ENCODE measurements around the gene BMP10. TPM values are rescaled to one million over a fixed set of nuclear protein-coding genes. Genes with fewer than 3 reads are reported as not detected.
"Not testable (repeated sequence)": the region's sequence is repeated elsewhere in the genome, so short reads cannot be mapped to it uniquely, and the experiment has no call there.

BMP10 gene
- total and polyA plus RNA-seq, 4 donors = not detected

DNA sequence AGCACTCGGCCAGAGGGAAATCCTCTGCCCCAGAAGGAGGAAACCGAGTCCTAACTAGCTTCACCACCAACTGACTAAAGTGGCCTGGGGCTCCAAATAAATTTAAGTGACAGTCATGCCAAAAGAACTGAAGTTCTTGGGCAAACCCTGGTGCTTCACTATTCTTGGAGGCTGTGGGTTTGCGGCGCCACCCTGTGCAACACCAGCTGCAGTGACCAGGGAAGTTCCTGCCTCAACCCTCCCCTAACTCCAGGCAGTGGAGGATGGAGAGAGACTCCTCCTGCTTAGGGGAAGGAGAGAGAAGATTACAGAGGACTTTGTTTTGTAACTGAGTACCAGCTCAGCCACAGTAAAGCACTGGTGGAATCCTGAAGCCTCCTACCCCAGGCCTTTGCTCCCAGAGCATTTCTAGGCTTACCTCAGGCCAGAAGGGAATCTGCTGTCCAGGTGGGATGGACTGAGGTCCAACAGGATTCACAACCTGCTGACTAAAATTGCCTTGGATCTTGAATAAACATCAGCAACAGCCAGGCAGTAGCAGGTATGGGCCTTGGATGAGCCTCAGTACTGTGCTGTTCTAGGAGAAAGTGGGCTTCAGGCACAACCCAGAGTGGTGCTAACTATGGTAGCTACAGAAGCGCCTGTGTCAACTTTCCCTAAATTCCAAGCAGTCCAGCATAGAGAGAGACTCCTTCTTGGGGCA lies 29.4 kb upstream of the BMP10 start:
- DNase-seq (ENCODE audit: low read depth in 4 of 6, low spot score in 6 of 6) = no peak
- 93% methylated on average over 4 of the region's 5 CpGs for WGBS (ENCODE audit: insufficient coverage)
- H3K4me1 ChIP-seq (ENCODE audit: control insufficient read depth, insufficient read depth, low read length) = no peaks in the 10 kb centered on the region

DNA sequence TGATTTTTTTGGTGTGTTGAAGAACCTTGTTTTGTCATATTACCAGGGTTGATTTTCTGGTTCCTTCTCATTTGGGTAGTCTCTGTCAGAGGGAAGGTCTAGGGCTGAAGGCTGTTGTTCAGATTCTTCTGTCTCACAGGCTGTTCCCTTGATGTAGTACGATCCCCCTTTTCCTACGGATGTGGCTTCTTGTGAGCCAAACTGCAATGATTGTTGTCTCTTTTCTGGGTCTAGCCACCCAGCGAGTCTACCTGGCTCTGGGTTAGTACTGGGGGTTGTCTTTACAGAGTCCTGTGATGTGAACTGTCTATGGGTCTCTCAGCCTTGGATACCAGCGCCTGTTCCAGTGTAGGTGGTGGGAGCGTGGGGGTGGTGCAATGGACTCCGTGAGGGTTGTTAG lies 24.8 kb upstream of the BMP10 start:
- not testable (repeated sequence) for H3K27ac ChIP-seq (ENCODE audit: low read depth, low read length); H3K36me3 ChIP-seq (ENCODE audit: control insufficient read depth, insufficient read depth, low read length); H3K4me1 ChIP-seq (ENCODE audit: control insufficient read depth, insufficient read depth, low read length); H3K9me3 ChIP-seq (ENCODE audit: control insufficient read depth, insufficient read depth, low read length); DNase-seq (ENCODE audit: low read depth in 4 of 6, low spot score in 6 of 6); H3K27me3 ChIP-seq (ENCODE audit: control insufficient read depth, insufficient read depth, low read length); H3K4me3 ChIP-seq (ENCODE audit: low read depth, low read length)
- 98% methylated on average over 6 of the region's 6 CpGs for WGBS (ENCODE audit: insufficient coverage)

More for the DNA sequence above, 29.4 kb upstream of the BMP10 start:
- Histone ChIP-seq H3K4me3 (ENCODE audit: low read depth, low read length) (no peak overlapping the region), H3K27ac (ENCODE audit: low read depth, low read length) (no peak overlapping the region), H3K27me3 (ENCODE audit: control insufficient read depth, insufficient read depth, low read length) (no peaks in the 10 kb centered on the region), H3K36me3 (ENCODE audit: control insufficient read depth, insufficient read depth, low read length) (no peaks in the 10 kb centered on the region), H3K9me3 (ENCODE audit: control insufficient read depth, insufficient read depth, low read length) (no peaks in the 10 kb centered on the region)

DNA sequence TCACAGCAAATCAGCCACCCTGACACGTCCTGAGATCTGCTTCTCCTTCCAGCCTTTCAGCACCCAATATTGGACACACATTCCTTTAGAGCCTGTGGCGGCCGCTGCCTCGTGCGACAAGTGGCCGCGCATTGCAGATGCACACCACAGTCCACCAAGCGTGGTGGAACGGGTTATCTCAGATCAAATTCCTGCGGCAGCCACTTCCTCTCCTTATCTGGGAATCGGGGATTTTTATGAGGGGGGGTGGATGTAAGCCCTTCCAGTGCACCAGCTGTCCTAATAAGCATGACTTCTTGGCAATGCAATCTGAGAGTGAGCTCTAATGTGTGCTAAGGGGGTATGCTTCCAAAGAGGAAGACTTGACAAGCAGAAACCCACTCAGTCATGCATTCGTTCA lies 18.3 kb upstream of the BMP10 start:
- 94% methylated on average over 2 of the region's 12 CpGs for WGBS (ENCODE audit: insufficient coverage)
- H3K36me3 ChIP-seq (ENCODE audit: control insufficient read depth, insufficient read depth, low read length) = no peaks in the 10 kb centered on the region
- H3K9me3 ChIP-seq (ENCODE audit: control insufficient read depth, insufficient read depth, low read length) = no peaks in the 10 kb centered on the region
- no peak for DNase-seq (ENCODE audit: low read depth in 4 of 6, low spot score in 6 of 6)
- no peaks in the 10 kb centered on the region for H3K4me1 ChIP-seq (ENCODE audit: control insufficient read depth, insufficient read depth, low read length)
- no peaks in the 10 kb centered on the region for H3K27me3 ChIP-seq (ENCODE audit: control insufficient read depth, insufficient read depth, low read length)
- H3K27ac ChIP-seq (ENCODE audit: low read depth, low read length) = no peak overlapping the region
- no peak overlapping the region for H3K4me3 ChIP-seq (ENCODE audit: low read depth, low read length)

DNA sequence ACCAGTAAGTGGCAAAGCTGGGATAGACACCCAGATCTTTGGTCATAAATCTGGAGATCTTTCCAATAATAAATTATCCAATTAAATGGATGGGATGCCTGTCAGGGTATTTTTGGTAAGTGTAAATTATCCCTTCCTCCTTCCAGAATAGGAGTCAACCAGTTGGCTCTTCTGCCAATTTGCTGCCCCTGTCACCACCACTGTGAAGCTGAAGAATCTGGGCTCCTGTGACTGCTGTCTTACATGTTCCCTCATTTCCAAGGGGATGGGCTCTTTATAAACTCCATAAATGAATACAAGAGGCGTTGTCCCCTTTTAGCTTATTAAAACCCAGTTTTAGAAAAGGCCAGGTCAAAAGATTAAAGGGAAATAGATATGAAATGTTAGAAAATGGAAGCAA lies 17.8 kb upstream of the BMP10 start:
- Histone ChIP-seq H3K4me1 (ENCODE audit: control insufficient read depth, insufficient read depth, low read length) (no peaks in the 10 kb centered on the region), H3K27ac (ENCODE audit: low read depth, low read length) (no peak overlapping the region), H3K36me3 (ENCODE audit: control insufficient read depth, insufficient read depth, low read length) (no peaks in the 10 kb centered on the region), H3K9me3 (ENCODE audit: control insufficient read depth, insufficient read depth, low read length) (no peaks in the 10 kb centered on the region), H3K4me3 (ENCODE audit: low read depth, low read length) (no peak overlapping the region), H3K27me3 (ENCODE audit: control insufficient read depth, insufficient read depth, low read length) (no peaks in the 10 kb centered on the region)
- WGBS (ENCODE audit: insufficient coverage) = no CpG with 5 or more reads among the region's 1 CpG
- no peak for DNase-seq (ENCODE audit: low read depth in 4 of 6, low spot score in 6 of 6)

DNA sequence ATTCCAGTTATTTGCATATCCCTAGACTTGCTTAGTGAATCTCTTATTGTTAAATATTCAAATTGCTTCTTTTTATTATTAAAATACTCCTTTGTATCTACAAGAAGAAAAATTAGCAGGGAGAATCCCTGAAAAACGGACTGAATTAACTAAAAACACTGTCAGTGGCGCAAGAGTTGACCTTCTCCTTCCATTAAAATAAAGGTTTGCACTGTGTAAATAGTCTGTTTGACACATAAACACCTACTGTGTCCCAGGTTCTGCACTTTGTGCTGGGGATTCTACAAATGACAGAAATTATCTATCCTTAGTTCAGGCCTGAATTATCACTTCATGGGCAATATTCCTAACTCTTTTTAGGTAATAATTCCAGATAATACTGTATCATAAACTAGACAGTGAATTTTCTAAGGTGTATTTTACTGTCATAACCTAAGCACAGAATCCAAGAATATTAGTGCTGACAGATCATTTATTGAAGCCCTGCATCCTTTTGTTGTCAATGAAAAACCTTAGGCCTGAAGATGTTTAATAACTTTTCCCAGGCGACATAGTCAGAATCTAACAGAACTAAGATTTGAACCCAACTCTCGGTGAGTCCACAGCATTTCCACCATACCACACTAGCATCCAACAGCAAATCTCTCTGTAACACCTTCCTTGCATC lies 17.0 kb upstream of the BMP10 start:
- Histone ChIP-seq H3K4me3 (ENCODE audit: low read depth, low read length) (no peak overlapping the region), H3K36me3 (ENCODE audit: control insufficient read depth, insufficient read depth, low read length) (no peaks in the 10 kb centered on the region), H3K4me1 (ENCODE audit: control insufficient read depth, insufficient read depth, low read length) (no peaks in the 10 kb centered on the region), H3K27ac (ENCODE audit: low read depth, low read length) (no peak overlapping the region), H3K9me3 (ENCODE audit: control insufficient read depth, insufficient read depth, low read length) (no peaks in the 10 kb centered on the region), H3K27me3 (ENCODE audit: control insufficient read depth, insufficient read depth, low read length) (no peaks in the 10 kb centered on the region)
- no peak for DNase-seq (ENCODE audit: low read depth in 4 of 6, low spot score in 6 of 6)
- WGBS (ENCODE audit: insufficient coverage) = 94% methylated on average over 2 of the region's 4 CpGs

DNA sequence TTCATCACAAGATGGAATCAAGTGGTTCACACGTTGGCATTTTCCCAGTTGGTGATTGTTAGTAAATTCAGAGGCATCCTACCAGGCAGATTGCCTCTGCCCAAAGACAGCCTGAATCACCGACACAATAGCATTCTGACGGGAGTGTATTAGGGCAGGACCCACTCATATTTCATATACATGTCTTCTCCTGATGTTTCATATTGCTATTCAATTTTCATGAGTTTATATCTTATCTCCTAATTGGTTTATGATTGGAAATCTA lies 14.5 kb upstream of the BMP10 start:
- Histone ChIP-seq H3K4me3 (ENCODE audit: low read depth, low read length) (no peak overlapping the region), H3K4me1 (ENCODE audit: control insufficient read depth, insufficient read depth, low read length) (no peaks in the 10 kb centered on the region), H3K36me3 (ENCODE audit: control insufficient read depth, insufficient read depth, low read length) (no peaks in the 10 kb centered on the region), H3K27ac (ENCODE audit: low read depth, low read length) (no peak overlapping the region), H3K27me3 (ENCODE audit: control insufficient read depth, insufficient read depth, low read length) (no peaks in the 10 kb centered on the region), H3K9me3 (ENCODE audit: control insufficient read depth, insufficient read depth, low read length) (no peaks in the 10 kb centered on the region)
- DNase-seq (ENCODE audit: low read depth in 4 of 6, low spot score in 6 of 6) = no peak
- WGBS (ENCODE audit: insufficient coverage) = no CpG with 5 or more reads among the region's 3 CpGs

DNA sequence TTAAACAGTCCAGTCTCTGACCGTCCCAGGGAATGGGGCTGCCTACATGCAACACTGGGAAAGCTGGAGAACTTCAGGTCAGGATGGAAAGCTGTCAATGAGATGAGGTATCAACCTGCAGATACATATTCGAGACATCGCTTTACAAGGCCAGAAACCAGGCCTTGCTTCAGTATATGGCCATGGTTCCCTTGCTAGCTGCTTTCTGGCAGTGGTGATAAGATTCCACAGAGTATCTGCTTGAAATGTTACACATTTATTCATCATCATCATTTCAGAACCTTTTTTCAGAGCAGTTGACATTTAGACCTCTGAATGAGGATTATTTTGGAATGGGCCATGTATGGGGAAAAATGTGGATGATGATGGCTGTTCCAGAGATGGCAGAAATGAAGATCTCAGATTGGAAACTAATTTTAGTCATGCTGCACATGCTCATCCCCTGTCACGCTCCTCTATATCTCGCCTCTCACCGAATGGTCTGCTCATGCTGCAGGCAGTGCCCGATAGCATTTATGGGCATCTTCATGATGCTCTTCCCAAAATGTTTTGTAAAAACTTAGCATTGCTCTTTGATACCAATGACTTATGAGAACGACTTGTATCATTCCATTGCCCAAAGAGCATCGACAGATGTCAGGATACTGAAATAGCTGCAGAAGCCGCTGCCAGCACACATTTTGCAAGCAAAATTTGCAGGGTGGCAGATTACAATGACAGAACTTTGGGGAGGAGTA lies 14.0 kb upstream of the BMP10 start:
- WGBS (ENCODE audit: insufficient coverage) = 98% methylated on average over 10 of the region's 10 CpGs
- no peak overlapping the region for H3K27ac ChIP-seq (ENCODE audit: low read depth, low read length)

DNA sequence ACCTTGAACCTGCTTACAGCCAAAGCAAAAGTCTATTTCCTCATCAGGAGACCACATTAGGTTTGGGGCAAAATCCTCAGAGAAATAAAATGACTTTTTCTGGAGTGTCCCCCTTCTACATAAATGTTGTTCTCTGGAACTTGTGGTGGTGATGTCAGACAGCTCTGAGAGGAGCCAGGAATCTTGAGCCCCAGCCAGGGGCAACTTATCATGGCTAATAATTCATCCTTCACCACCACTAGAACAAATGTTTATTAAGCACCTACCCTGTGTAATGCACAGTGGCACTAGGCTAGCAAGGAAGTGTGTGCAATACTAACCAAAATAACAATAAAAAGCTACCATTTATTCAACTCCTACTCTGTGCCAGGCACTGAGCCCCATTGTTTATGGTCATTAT lies 9.0 kb upstream of the BMP10 start:
- no peaks in the 10 kb centered on the region for H3K4me1 ChIP-seq (ENCODE audit: control insufficient read depth, insufficient read depth, low read length)
- no peaks in the 10 kb centered on the region for H3K36me3 ChIP-seq (ENCODE audit: control insufficient read depth, insufficient read depth, low read length)
- no peaks in the 10 kb centered on the region for H3K9me3 ChIP-seq (ENCODE audit: control insufficient read depth, insufficient read depth, low read length)
- H3K27ac ChIP-seq (ENCODE audit: low read depth, low read length) = no peak overlapping the region
- no peak for DNase-seq (ENCODE audit: low read depth in 4 of 6, low spot score in 6 of 6)
- H3K4me3 ChIP-seq (ENCODE audit: low read depth, low read length) = no peak overlapping the region
- no peaks in the 10 kb centered on the region for H3K27me3 ChIP-seq (ENCODE audit: control insufficient read depth, insufficient read depth, low read length)

More for the DNA sequence above, 14.0 kb upstream of the BMP10 start:
- no peaks in the 10 kb centered on the region for H3K9me3 ChIP-seq (ENCODE audit: control insufficient read depth, insufficient read depth, low read length)
- H3K4me3 ChIP-seq (ENCODE audit: low read depth, low read length) = no peak overlapping the region
- peak in 1 of 6 donors; percentile 7 for DNase-seq (ENCODE audit: low read depth in 4 of 6, low spot score in 6 of 6)
- no peaks in the 10 kb centered on the region for H3K4me1 ChIP-seq (ENCODE audit: control insufficient read depth, insufficient read depth, low read length)
- H3K27me3 ChIP-seq (ENCODE audit: control insufficient read depth, insufficient read depth, low read length) = no peaks in the 10 kb centered on the region
- no peaks in the 10 kb centered on the region for H3K36me3 ChIP-seq (ENCODE audit: control insufficient read depth, insufficient read depth, low read length)

DNA sequence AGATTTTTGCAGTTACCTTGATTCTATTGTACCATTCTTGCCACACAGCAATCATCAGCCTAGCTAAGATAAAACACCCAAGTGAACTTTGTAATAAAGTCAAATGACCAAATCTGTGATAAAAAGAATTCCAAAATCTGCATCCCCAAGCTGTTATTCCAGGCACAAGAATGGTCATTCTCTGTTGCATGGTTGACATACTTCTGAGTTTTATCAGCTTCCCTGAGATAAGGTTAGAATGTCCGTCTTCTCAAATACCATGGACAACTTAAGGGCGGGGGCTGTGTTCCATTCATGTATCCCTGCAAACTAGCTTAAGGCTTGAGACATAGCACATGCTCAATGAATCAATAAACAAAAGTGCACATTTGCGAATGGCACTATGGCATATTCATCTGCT lies 8.1 kb upstream of the BMP10 start:
- Histone ChIP-seq H3K36me3 (ENCODE audit: control insufficient read depth, insufficient read depth, low read length) (no peaks in the 10 kb centered on the region), H3K9me3 (ENCODE audit: control insufficient read depth, insufficient read depth, low read length) (no peaks in the 10 kb centered on the region), H3K27ac (ENCODE audit: low read depth, low read length) (no peak overlapping the region), H3K27me3 (ENCODE audit: control insufficient read depth, insufficient read depth, low read length) (no peaks in the 10 kb centered on the region), H3K4me1 (ENCODE audit: control insufficient read depth, insufficient read depth, low read length) (no peaks in the 10 kb centered on the region), H3K4me3 (ENCODE audit: low read depth, low read length) (no peak overlapping the region)
- DNase-seq (ENCODE audit: low read depth in 4 of 6, low spot score in 6 of 6) = no peak
- 89% methylated on average over 3 of the region's 3 CpGs for WGBS (ENCODE audit: insufficient coverage)

DNA sequence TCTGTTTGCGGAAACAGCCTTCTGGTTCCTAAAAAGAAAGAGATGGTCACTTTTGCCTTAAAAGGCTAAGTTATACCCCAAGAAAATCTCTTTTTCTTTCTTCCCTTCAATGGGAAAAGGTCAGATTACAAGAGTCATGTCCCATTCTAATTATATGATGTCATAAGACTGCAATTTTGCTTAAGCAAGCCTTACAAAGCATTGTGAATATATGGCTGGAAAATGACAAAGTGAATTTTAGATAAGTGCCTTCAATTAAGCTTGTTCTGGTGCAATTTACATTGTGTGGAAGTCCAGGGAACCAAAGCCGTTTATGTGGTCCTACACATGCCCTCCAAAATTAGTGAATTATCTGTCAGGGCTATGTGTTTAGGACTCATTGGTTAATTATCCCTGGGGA lies 7.6 kb upstream of the BMP10 start:
- H3K27ac ChIP-seq (ENCODE audit: low read depth, low read length) = no peak overlapping the region
- no peak overlapping the region for H3K4me3 ChIP-seq (ENCODE audit: low read depth, low read length)
- WGBS (ENCODE audit: insufficient coverage) = 75% methylated on average over 2 of the region's 2 CpGs

More for the DNA sequence above, 7.6 kb upstream of the BMP10 start:
- DNase-seq (ENCODE audit: low read depth in 4 of 6, low spot score in 6 of 6) = no peak
- H3K36me3 ChIP-seq (ENCODE audit: control insufficient read depth, insufficient read depth, low read length) = no peaks in the 10 kb centered on the region
- no peaks in the 10 kb centered on the region for H3K9me3 ChIP-seq (ENCODE audit: control insufficient read depth, insufficient read depth, low read length)
- H3K27me3 ChIP-seq (ENCODE audit: control insufficient read depth, insufficient read depth, low read length) = no peaks in the 10 kb centered on the region
- no peaks in the 10 kb centered on the region for H3K4me1 ChIP-seq (ENCODE audit: control insufficient read depth, insufficient read depth, low read length)
